Kidney (tissue), 22 donors: ENCODE measurements around the gene HMGN5. TPM values are rescaled to one million over a fixed set of nuclear protein-coding genes. Genes with fewer than 3 reads are reported as not detected.

Source experiments
- DNase-seq, 5 donors: peaks; one replicate each; pipeline ENCODE4 v3.0.0-alpha.2; 2013 to 2020
- FAIRE-seq: peaks from 2 replicates; lab custom pipeline; 2012; peaks lifted over from hg19 to GRCh38; lab: Jason Lieb, UNC
- H3K27ac ChIP-seq, 2 donors: one replicate each; pipeline ENCODE4 v1.7.0; 2013; ENCODE audit warnings: low read depth in 2 of 2, low read length in 2 of 2, inconsistent platforms in 1 of 2
- H3K27me3 ChIP-seq: one replicate; pipeline ENCODE4 v1.7.1; 2013; ENCODE audit warnings: low read length, inconsistent platforms; ENCODE audit not compliant: control insufficient read depth, insufficient read depth
- H3K36me3 ChIP-seq, 3 donors: one replicate each; pipeline versions ENCODE4 v1.7.0 to v1.7.1; 2013; ENCODE audit warnings: low read length in 3 of 3, control low read depth in 1 of 3, inconsistent platforms in 1 of 3; ENCODE audit not compliant: insufficient read depth in 3 of 3, control insufficient read depth in 2 of 3
- H3K4me1 ChIP-seq, 3 donors: one replicate each; pipeline versions ENCODE4 v1.7.0 to v1.7.1; 2013; ENCODE audit warnings: low read length in 3 of 3, inconsistent platforms in 1 of 3, low read depth in 1 of 3; ENCODE audit not compliant: control insufficient read depth in 2 of 3, insufficient read depth in 2 of 3
- H3K4me3 ChIP-seq, 3 donors: one replicate each; pipeline versions ENCODE4 v1.7.0 to v1.8.1; 2013; ENCODE audit warnings: low read length in 3 of 3, control low read depth in 1 of 3, inconsistent platforms in 1 of 3
- H3K9ac ChIP-seq, 3 donors: one replicate each; pipeline versions ENCODE4 v1.7.0 to v1.7.1; 2013; ENCODE audit warnings: low read length in 3 of 3, control low read depth in 1 of 3, inconsistent platforms in 1 of 3
- H3K9me3 ChIP-seq, 3 donors: one replicate each; pipeline versions ENCODE4 v1.7.0 to v1.7.1; 2013; ENCODE audit warnings: low read length in 3 of 3, control low read depth in 1 of 3, inconsistent platforms in 1 of 3; ENCODE audit not compliant: control insufficient read depth in 2 of 3, insufficient read depth in 1 of 3
- CTCF ChIP-seq: IDR thresholded peaks from 3 replicates; pipeline ENCODE4 v1.5.1; 2012; ENCODE audit warnings: mild to moderate bottlenecking, moderate library complexity, borderline replicate concordance; ENCODE audit not compliant: insufficient read depth; ENCODE audit errors: extremely low read depth
- intact Hi-C: fragments of 100-400 bp; cut with DNase I; formaldehyde crosslinking; loops from one replicate; pipeline ENCODE4 v1.11.1; 2022
- long read RNA-seq, 10 donors: library from polyadenylated mRNA in 1 of 10; unstranded in 1 of 10; transcript quantifications; one replicate each; pipeline ENCODE4 v2.0.0 and lab custom pipeline, GENCODE V29; 2021 to 2026
- polyA plus RNA-seq: library from polyadenylated mRNA; stranded (reverse); fragments of 350-450 nt; fragmentation: Illumina TruSeq; extraction: RNeasy Lipid Tissue Mini Kit (QIAGEN cat#74804); gene quantifications from one replicate; pipeline ENCODE4 v1.2.3, GENCODE V29; 2014; ENCODE audit warnings: low read depth, low replicate concordance; ENCODE audit not compliant: insufficient read depth
- total RNA-seq: library from RNA; stranded (reverse); fragmentation: NEBNext Ultra II Directional; extraction: Animal tissue kit (Norgen Biotek cat#: 25700); gene quantifications from one replicate; pipeline ENCODE4 v1.2.1, GENCODE V29; 2021
- donor health status: control.
- donor health status: control.
- donor health status: control.
- donor health status: control.
- donor health status: control.
- donor health status: DM: yes; HTN: yes; CAD: no.
- donor health status: Normal renal cell carcinoma (clear cell type).

The HMGN5 gene
- total RNA-seq (5.6 TPM), polyA plus RNA-seq (34.4 TPM)
- long read RNA-seq, donor 1, transcript HMGN5-203 (6 exons, 578 nt), result major isoform, 23 of 548 reads
- long read RNA-seq, donor 1, partial matches to known transcripts, result 519 of 548 reads
- long read RNA-seq, donor 1, other reads (novel, unspliced or antisense), result 0 of 548 reads
- long read RNA-seq, donor 2, transcript HMGN5-203 (6 exons, 578 nt), result major isoform, 21 of 30 reads
- long read RNA-seq, donor 2, partial matches to known transcripts, result 0 of 30 reads
- long read RNA-seq, donor 2, other reads (novel, unspliced or antisense), result 0 of 30 reads
- long read RNA-seq, donor 3, transcript HMGN5-203 (6 exons, 578 nt), result major isoform, 41 of 297 reads
- long read RNA-seq, donor 3, partial matches to known transcripts, result 254 of 297 reads
- long read RNA-seq, donor 3, other reads (novel, unspliced or antisense), result 0 of 297 reads
- long read RNA-seq, donor 4, transcript HMGN5-203 (6 exons, 578 nt), result major isoform, 20 of 194 reads
- long read RNA-seq, donor 4, partial matches to known transcripts, result 169 of 194 reads
- long read RNA-seq, donor 4, other reads (novel, unspliced or antisense), result 0 of 194 reads
- long read RNA-seq, donor 5, partial matches to known transcripts, result 0 of 3 reads
- long read RNA-seq, donor 5, other reads (novel, unspliced or antisense), result 0 of 3 reads
- long read RNA-seq, donor 6, transcript HMGN5-203 (6 exons, 578 nt), result major isoform, 31 of 1,064 reads
- long read RNA-seq, donor 6, partial matches to known transcripts, result 1,030 of 1,064 reads
- long read RNA-seq, donor 6, other reads (novel, unspliced or antisense), result 0 of 1,064 reads
- long read RNA-seq, donor 7, partial matches to known transcripts, result 0 of 20 reads
- long read RNA-seq, donor 7, other reads (novel, unspliced or antisense), result 16 of 20 reads
- long read RNA-seq, donor 8, transcript HMGN5-203 (6 exons, 578 nt), result major isoform, 13 of 188 reads
- long read RNA-seq, donor 8, partial matches to known transcripts, result 172 of 188 reads
- long read RNA-seq, donor 8, other reads (novel, unspliced or antisense), result 0 of 188 reads
- long read RNA-seq, donor 9, transcript HMGN5-203 (6 exons, 578 nt), result major isoform, 10 of 12 reads
- long read RNA-seq, donor 9, partial matches to known transcripts, result 0 of 12 reads
- long read RNA-seq, donor 9, other reads (novel, unspliced or antisense), result 0 of 12 reads
- long read RNA-seq, donor 10, transcript HMGN5-203 (6 exons, 578 nt), result major isoform, 9 of 311 reads
- long read RNA-seq, donor 10, partial matches to known transcripts, result 298 of 311 reads
- long read RNA-seq, donor 10, other reads (novel, unspliced or antisense), result 0 of 311 reads

GRCh38 chrX:81201671-81202455 is at the start of gene HMGN5, which contains the start of gene SH3BGRL:
HMGN5 (minus strand) TSS chrX:81201913; CDS start chrX:81121549, 80,364 bp downstream.
SH3BGRL (plus strand) TSS chrX:81202102; CDS start chrX:81202201, 99 bp downstream.
- peak; percentile 85 to 95 (median 91) for DNase-seq
- no peak for TF ChIP-seq CTCF

GRCh38 chrX:81241753-81242152 is 40.0 kb upstream of the HMGN5 start:
- DNase-seq (no peak), FAIRE-seq (no peak)
- Histone ChIP-seq H3K27ac (no peak overlapping the region), H3K9me3 (no peaks in the 10 kb centered on the region), H3K36me3 (no peaks in the 10 kb centered on the region), H3K9ac (no peak overlapping the region), H3K27me3 (no peaks in the 10 kb centered on the region), H3K4me1 (no peaks in the 10 kb centered on the region), H3K4me3 (no peak overlapping the region)
- TF ChIP-seq CTCF, result no peak
- intact Hi-C loops, result no loop called here

More at GRCh38 chrX:81201671-81202455, at the start of gene HMGN5, which contains the start of gene SH3BGRL:
- H3K27me3 ChIP-seq, result no peaks in the 10 kb centered on the region
- no peak for FAIRE-seq
- peak within 1 kb of the TSS; percentile 82 to 96 (median 91) for H3K9ac ChIP-seq
- intact Hi-C loops, result no loop called here
- H3K4me3 ChIP-seq, result peak within 1 kb of the TSS; percentile 81 to 98 (median 82)
- no peaks in the 10 kb centered on the region for H3K4me1 ChIP-seq
- H3K36me3 ChIP-seq, result no peaks in the 10 kb centered on the region
- no peaks in the 10 kb centered on the region for H3K9me3 ChIP-seq
- H3K27ac ChIP-seq, result peak within 1 kb of the TSS; percentile 71 to 75
